WTC11 (cell line): Measurements from ENCODE around the gene ZNF532. TPM values are rescaled to one million over a fixed set of nuclear protein-coding genes. Genes with fewer than 3 reads are reported as not detected.

Source experiments
- ATAC-seq: fragments of 200-7000 bp; cut with Tn5 transposase; 2 replicates; pipeline ENCODE4 v1.10.0; 2021; ENCODE audit warnings: mild to moderate bottlenecking, moderate library complexity
- CTCF ChIA-PET: fragments of 300-600 bp; sonication (Branson Sonifier 250); formaldehyde crosslinking; loops from one replicate; lab custom pipeline; 2021; ENCODE audit warnings: antibody characterized with exemption; lab: Charles Lee
- POLR2A ChIA-PET: fragments of 350-600 bp; sonication (Branson Sonifier 250); formaldehyde crosslinking; loops from one replicate; lab custom pipeline; 2021; ENCODE audit warnings: antibody characterized with exemption; lab: Charles Lee
- DNase-seq: peaks from one replicate; pipeline ENCODE4 v3.0.0; 2021; ENCODE audit warnings: low spot score
- H3K27ac Mint-ChIP-seq: 2 replicates; pipeline ENCODE4 v1.8.0; 2021; ENCODE audit warnings: mixed read lengths
- H3K27me3 Mint-ChIP-seq: 2 replicates; pipeline ENCODE4 v1.8.0; 2021; ENCODE audit warnings: low read depth, mild to moderate bottlenecking, moderate library complexity, mixed read lengths
- H3K36me3 Mint-ChIP-seq: 2 replicates; pipeline ENCODE4 v1.8.0; 2021; ENCODE audit warnings: mixed read lengths
- H3K4me1 Mint-ChIP-seq: 2 replicates; pipeline ENCODE4 v1.8.0; 2022; ENCODE audit warnings: mixed read lengths
- H3K4me3 Mint-ChIP-seq: 2 replicates; pipeline ENCODE4 v1.8.0; 2021; ENCODE audit warnings: mild to moderate bottlenecking, moderate library complexity, mixed read lengths
- H3K9me3 Mint-ChIP-seq: 2 replicates; pipeline ENCODE4 v1.8.0; 2021; ENCODE audit warnings: mixed read lengths
- CDX4 ChIP-seq: fragments of 250-450 bp; sonication (Bioruptor Pico); IDR thresholded peaks from 2 replicates; pipeline ENCODE4 v1.9.0; 2021; ENCODE audit warnings: moderate library complexity, mild to moderate bottlenecking, inconsistent platforms, borderline replicate concordance
- ETV6 ChIP-seq: sonication (generic); formaldehyde crosslinking; IDR thresholded peaks from 2 replicates; pipeline ENCODE4 v1.8.1; 2022; ENCODE audit warnings: mild to moderate bottlenecking, missing genetic modification reagents
- FOXP4 ChIP-seq: sonication (generic); formaldehyde crosslinking; IDR thresholded peaks from 2 replicates; pipeline ENCODE4 v1.8.0; 2022; ENCODE audit warnings: mild to moderate bottlenecking, missing genetic modification reagents
- IRF1 ChIP-seq: sonication (generic); formaldehyde crosslinking; IDR thresholded peaks from 2 replicates; pipeline ENCODE4 v1.8.0; 2023; ENCODE audit warnings: missing genetic modification reagents
- JAZF1 ChIP-seq: fragments of 250-450 bp; sonication (Bioruptor Pico); IDR thresholded peaks from 2 replicates; pipeline ENCODE4 v1.9.0; 2021; ENCODE audit warnings: moderate library complexity, mild to moderate bottlenecking, inconsistent platforms
- NFATC4 ChIP-seq: fragments of 250-450 bp; sonication (Bioruptor Pico); IDR thresholded peaks from 2 replicates; pipeline ENCODE4 v1.9.0; 2021; ENCODE audit warnings: mild to moderate bottlenecking
- NFE2L1 ChIP-seq: sonication (generic); formaldehyde crosslinking; IDR thresholded peaks from 2 replicates; pipeline ENCODE4 v1.8.1; 2023; ENCODE audit warnings: missing genetic modification reagents
- PRDM15 ChIP-seq: sonication (generic); formaldehyde crosslinking; IDR thresholded peaks from 2 replicates; pipeline ENCODE4 v1.8.0; 2022; ENCODE audit warnings: missing genetic modification reagents
- STAT6 ChIP-seq: sonication (generic); formaldehyde crosslinking; conservative IDR thresholded peaks from 2 replicates; pipeline ENCODE4 v1.8.1; 2023; ENCODE audit warnings: mild to moderate bottlenecking, low read depth, missing genetic modification reagents, moderate library complexity
- TEAD4 ChIP-seq: sonication (generic); formaldehyde crosslinking; IDR thresholded peaks from 2 replicates; pipeline ENCODE4 v1.8.0; 2022; ENCODE audit warnings: mild to moderate bottlenecking, missing genetic modification reagents
- ZNF232 ChIP-seq: sonication (generic); formaldehyde crosslinking; IDR thresholded peaks from 2 replicates; pipeline ENCODE4 v1.8.0; 2022; ENCODE audit warnings: mild to moderate bottlenecking, missing genetic modification reagents
- ZNF416 ChIP-seq: fragments of 250-450 bp; sonication (Bioruptor Pico); IDR thresholded peaks from 2 replicates; pipeline ENCODE4 v1.9.0; 2021; ENCODE audit warnings: mild to moderate bottlenecking, inconsistent platforms
- ZNF532 ChIP-seq: fragments of 250-450 bp; sonication (Bioruptor Pico); IDR thresholded peaks from 2 replicates; pipeline ENCODE4 v1.9.0; 2021; ENCODE audit warnings: mild to moderate bottlenecking, borderline replicate concordance
- total RNA-seq: library from RNA; stranded (reverse); gene quantifications from 3 replicates; pipeline ENCODE4 v1.2.3, GENCODE V29; 2021

ZNF532 gene
- total RNA-seq, 1 experiment from 2014 or later: 171 TPM

GRCh38 chr18:58867281-58867961 lies 2.7 kb downstream of the ZNF532 start (continued):
- no peak for TF ChIP-seq ZNF416
- peak; percentile 89; the same call in 1 of the 2 replicates for TF ChIP-seq FOXP4 (CRISPR knock-in tag)
- TF ChIP-seq IRF1: 0 out of 2 replicates have a peak, but pooled peaks have one; percentile 39
- no peak for TF ChIP-seq STAT6 (CRISPR knock-in tag)
- TF ChIP-seq ETV6 (CRISPR knock-in tag): peak; percentile 78
- TF ChIP-seq TEAD4 (CRISPR knock-in tag): 0 out of 2 replicates have a peak, but pooled peaks have one; percentile 56

- Mint-ChIP-seq H3K9me3 (peaks cover 5% of the 10 kb centered on the region), H3K36me3 (peaks cover 79% of the 10 kb centered on the region), H3K27me3 (no peaks in the 10 kb centered on the region), H3K27ac (peak overlapping the region; percentile 94), H3K4me1 (peaks cover 83% of the 10 kb centered on the region), H3K4me3 (peak overlapping the region; percentile 80)
- CTCF ChIA-PET: no interaction called here
- ATAC-seq (no peak), DNase-seq (no peak)
- POLR2A ChIA-PET: interaction anchor here (2.4 kb wide), 1 partner anchor 21 kb away, joined by 42 read pairs; no protein-coding TSS in a partner anchor
- TF ChIP-seq ZNF232 (CRISPR knock-in tag) (no peak), ZNF532 (CRISPR knock-in tag) (0 out of 2 replicates have a peak, but pooled peaks have one; percentile 19)
Observed at GRCh38 chr18:58868440-58868839, 3.8 kb downstream of the ZNF532 start.

- Mint-ChIP-seq H3K9me3 (peaks cover 5% of the 10 kb centered on the region), H3K36me3 (peaks cover 84% of the 10 kb centered on the region), H3K4me3 (no peak overlapping the region), H3K27ac (peak overlapping the region; percentile 69), H3K27me3 (no peaks in the 10 kb centered on the region), H3K4me1 (peaks cover 85% of the 10 kb centered on the region)
- ATAC-seq (no peak), DNase-seq (no peak)
- ChIA-PET POLR2A (interaction anchor here (0.6 to 0.9 kb wide), 5 partner anchors 19 to 41 kb away, joined by 3 to 7 read pairs (median 5); no protein-coding TSS in a partner anchor), CTCF (interaction anchor here (1.2 kb wide), 1 partner anchor 88 kb away, joined by 6 read pairs; no protein-coding TSS in a partner anchor)
- no peak for TF ChIP-seq IRF1
- TF ChIP-seq PRDM15 (CRISPR knock-in tag): no peak
- no peak for TF ChIP-seq NFE2L1
- no peak for TF ChIP-seq JAZF1 (CRISPR knock-in tag)
- no peak for TF ChIP-seq NFATC4 (CRISPR knock-in tag)
- TF ChIP-seq CDX4 (CRISPR knock-in tag): no peak
Observed at GRCh38 chr18:58870130-58870529, 5.5 kb downstream of the ZNF532 start.
